ENCODE data around the gene NUDT3. TPM values are rescaled to one million over a fixed set of nuclear protein-coding genes. Genes with fewer than 3 reads are reported as not detected.

Gene NUDT3
- total RNA-seq, 1 experiment from 2014 or later, result 25.2 TPM

DNA sequence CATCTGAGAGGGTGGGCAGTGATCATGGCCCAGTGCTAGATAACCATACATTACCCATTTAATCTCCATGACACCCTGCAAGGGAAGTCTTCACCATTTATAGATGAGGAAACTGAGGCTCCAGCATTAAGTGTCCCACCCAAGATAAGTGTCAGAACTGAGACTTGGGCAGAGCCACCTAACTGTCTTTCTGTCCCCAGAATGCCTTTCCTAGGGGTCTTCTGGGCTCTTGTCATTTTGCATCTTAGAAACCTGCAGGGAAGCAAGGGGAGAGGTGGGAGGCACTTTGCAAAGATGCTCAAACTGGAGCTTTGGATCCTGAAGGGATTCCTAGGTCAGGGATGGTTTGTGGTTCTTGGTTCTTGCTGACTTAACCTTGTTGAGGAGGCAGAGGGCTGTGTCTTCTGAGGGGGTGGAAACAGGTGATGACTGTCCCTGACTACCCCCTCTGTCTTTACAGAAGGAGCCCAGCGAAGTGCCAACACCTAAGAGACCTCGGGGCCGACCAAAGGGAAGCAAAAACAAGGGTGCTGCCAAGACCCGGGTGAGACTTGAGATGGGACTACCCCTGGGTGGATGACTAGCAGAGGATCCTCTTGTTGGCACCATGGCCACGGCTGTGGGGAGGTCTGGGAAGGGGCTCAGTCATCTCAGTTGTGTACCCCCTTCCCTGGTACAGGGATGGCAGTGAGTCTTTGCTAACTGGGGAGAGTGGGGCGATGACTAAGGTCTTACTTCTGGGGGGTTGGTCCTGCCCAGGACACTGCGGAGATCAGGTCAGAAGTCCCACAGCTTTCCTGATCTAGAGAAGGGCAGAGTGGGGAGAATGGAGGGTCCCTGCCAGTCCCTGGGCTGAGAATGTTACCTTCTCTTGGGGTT lies 150.0 kb downstream of the NUDT3 start:
- ChIA-PET RAD21 (ENCODE audit: low non-redundant PET in 1 of 2, low total read pairs in 2 of 2, uncharacterized antibody in 2 of 2, unreplicated experiment in 2 of 2) (no interaction called here), POLR2A (interaction anchor here (0.5 to 3.8 kb wide), 7 partner anchors 9 to 1024 kb away, joined by 3 to 13 read pairs (median 7); partner anchors contain the start of gene RPS10), CTCF (interaction anchor here (1.0 kb wide), 1 partner anchor 47 kb away, joined by 3 read pairs; no protein-coding TSS in a partner anchor)
- intact Hi-C loops (cut with micrococcal nuclease), result no loop called here
- no peak for DNase-seq (ENCODE audit: low read depth, low spot score)
- Histone ChIP-seq H3K4me2 (ENCODE audit: low read length) (peak overlapping the region; percentile 87), H4K20me1 (ENCODE audit: insufficient read depth) (peaks cover 20% of the 10 kb centered on the region; the same call in 1 of the 2 replicates), H3K27me3 (ENCODE audit: insufficient read depth, low read length) (no peaks in the 10 kb centered on the region), H3K9ac (ENCODE audit: low read length) (peak overlapping the region; percentile 93), H3K4me1 (ENCODE audit: control insufficient read depth in 1 of 2, insufficient read depth in 2 of 2, low read length in 2 of 2) (peaks cover 70 to 90% of the 10 kb centered on the region in 2 experiments), H3K36me3 (ENCODE audit: control insufficient read depth in 1 of 2, insufficient read depth in 2 of 2, low read length in 2 of 2) (peaks cover 13 to 57% of the 10 kb centered on the region in 2 experiments; a peak in 2 of 4 replicates), H3K4me3 (replicated peaks in 1 of 2; ENCODE audit: low read depth in 1 of 2, low read length in 2 of 2) (peak overlapping the region; percentile 9 to 69; a peak in 3 of 4 replicates), H3K9me2 (ENCODE audit: insufficient read depth) (no peaks in the 10 kb centered on the region), H3K27ac (ENCODE audit: low read depth, low read length) (peak overlapping the region; percentile 95), H2AFZ (ENCODE audit: low read depth, low read length, poor library complexity, severe bottlenecking) (no peak overlapping the region), H3K9me3 (ENCODE audit: control insufficient read depth in 1 of 2, insufficient read depth in 1 of 2, low read depth in 1 of 2, low read length in 2 of 2) (no peaks in the 10 kb centered on the region), H3K79me2 (ENCODE audit: insufficient read depth, low read length) (peaks cover 69% of the 10 kb centered on the region)
- TF ChIP-seq YY1 (IDR thresholded peaks at IDR 0.05; ENCODE audit: extremely low read depth, insufficient replicate concordance, low read depth, low read length) (peak; percentile 24), EZH2 (IDR thresholded peaks at IDR 0.05) (no peak), FOSL1 (IDR thresholded peaks at IDR 0.05; ENCODE audit: low read depth) (no peak), ZFX (IDR thresholded peaks at IDR 0.05) (no peak), ZNF274 (IDR thresholded peaks at IDR 0.05; ENCODE audit: low read depth, low read length) (no peak), ELF1 (IDR thresholded peaks at IDR 0.05; ENCODE audit: borderline replicate concordance, low read depth) (no peak), EZH2phosphoT487 (IDR thresholded peaks at IDR 0.05; ENCODE audit: borderline replicate concordance) (no peak), TCF7L2 (IDR thresholded peaks at IDR 0.05; ENCODE audit: borderline replicate concordance, extremely low read depth, insufficient read depth, insufficient read length) (no peak), RAD21 (IDR thresholded peaks at IDR 0.05; ENCODE audit: low read depth) (no peak), SP1 (IDR thresholded peaks at IDR 0.05; ENCODE audit: low read depth) (no peak), ZBTB33 (IDR thresholded peaks at IDR 0.05; ENCODE audit: extremely low read depth, insufficient replicate concordance, low read length) (no peak), POLR2AphosphoS5 (IDR thresholded peaks at IDR 0.05; ENCODE audit: low read depth, low read length) (peak; percentile 12; the same call in 1 of the 2 replicates)
- TF ChIP-seq, protein P1, sequence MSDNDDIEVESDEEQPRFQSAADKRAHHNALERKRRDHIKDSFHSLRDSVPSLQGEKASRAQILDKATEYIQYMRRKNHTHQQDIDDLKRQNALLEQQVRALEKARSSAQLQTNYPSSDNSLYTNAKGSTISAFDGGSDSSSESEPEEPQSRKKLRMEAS (IDR thresholded peaks at IDR 0.05), result no peak
- no TSS peak for BruUV-seq (replicated peaks)
- no peak for ATAC-seq

All from HCT116 (cell line).